ENCODE results near the gene JAM3. TPM values are rescaled to one million over a fixed set of nuclear protein-coding genes. Genes with fewer than 3 reads are reported as not detected.

Gene JAM3
- total and polyA plus RNA-seq, 2 of the 13 experiments (the other 11 are each of a cell fraction or from before 2014, with no cell fraction given): 0.98 to 2.8 TPM

DNA sequence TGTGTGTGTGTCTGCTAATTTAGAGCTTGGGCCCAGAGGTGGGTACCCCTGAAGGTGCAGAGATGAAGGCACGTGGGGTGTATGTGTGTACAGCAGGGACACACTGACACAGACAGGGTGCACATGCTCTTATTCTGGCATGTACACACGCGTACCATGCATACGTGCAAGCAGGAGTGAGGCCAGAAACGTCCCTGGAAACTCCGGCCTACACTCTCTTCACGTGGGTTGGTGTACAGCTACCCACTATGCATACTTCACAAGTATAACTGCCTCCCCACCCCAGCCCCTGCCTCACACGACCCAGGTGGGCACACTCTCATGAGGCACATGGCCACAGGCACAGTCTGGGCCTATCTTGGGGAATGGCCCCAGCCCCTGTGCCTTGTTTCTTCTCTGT lies 27.5 kb upstream of the JAM3 start:
- Histone ChIP-seq H3K9me3 (ENCODE audit: low read length) (no peaks in the 10 kb centered on the region), H3K36me3 (replicated peaks in 1 of 2; ENCODE audit: control insufficient read depth in 1 of 2, insufficient read depth in 2 of 2, low read length in 2 of 2) (no peaks in the 10 kb centered on the region), H3K27me3 (ENCODE audit: control insufficient read depth in 1 of 2, insufficient read depth in 2 of 2, low read length in 2 of 2) (peaks cover 20 to 72% of the 10 kb centered on the region in 2 experiments), H3K27ac (ENCODE audit: extremely low read length, insufficient read depth, low read length) (no peak overlapping the region), H3K4me2 (ENCODE audit: low read depth, low read length) (no peak overlapping the region), H3K79me2 (ENCODE audit: insufficient read depth, low read length) (no peaks in the 10 kb centered on the region), H3K4me3 (replicated peaks in 1 of 3; ENCODE audit: insufficient read depth in 1 of 3, low read depth in 2 of 3, low read length in 3 of 3) (no peak overlapping the region), H4K20me1 (ENCODE audit: insufficient read depth, low read length) (no peaks in the 10 kb centered on the region), H3K4me1 (ENCODE audit: insufficient read depth, low read length) (no peaks in the 10 kb centered on the region), H3K9ac (ENCODE audit: insufficient read depth, low read depth, low read length) (no peak overlapping the region), H2AFZ (ENCODE audit: low read length) (no peak overlapping the region)
- ChIA-PET POLR2A (no interaction called here), CTCF (ENCODE audit: low intra/inter-chr PET ratio, low total read pairs) (no interaction called here)
- DNase-seq (ENCODE audit: low spot score) (no peak), FAIRE-seq (no peak), ATAC-seq (no peak)
- intact Hi-C loops (cut with micrococcal nuclease; ENCODE audit: unreplicated experiment) (no loop called here), in situ Hi-C loops (cut with HindIII; ENCODE audit: extremely low pct_ligation_motif_present, low pct_unique_long_range_greater_than_20kb) (no loop called here)
- TF ChIP-seq ZNF274 (CRISPR knock-in tag; IDR thresholded peaks at IDR 0.05): no peak
- TF ChIP-seq, protein P1, sequence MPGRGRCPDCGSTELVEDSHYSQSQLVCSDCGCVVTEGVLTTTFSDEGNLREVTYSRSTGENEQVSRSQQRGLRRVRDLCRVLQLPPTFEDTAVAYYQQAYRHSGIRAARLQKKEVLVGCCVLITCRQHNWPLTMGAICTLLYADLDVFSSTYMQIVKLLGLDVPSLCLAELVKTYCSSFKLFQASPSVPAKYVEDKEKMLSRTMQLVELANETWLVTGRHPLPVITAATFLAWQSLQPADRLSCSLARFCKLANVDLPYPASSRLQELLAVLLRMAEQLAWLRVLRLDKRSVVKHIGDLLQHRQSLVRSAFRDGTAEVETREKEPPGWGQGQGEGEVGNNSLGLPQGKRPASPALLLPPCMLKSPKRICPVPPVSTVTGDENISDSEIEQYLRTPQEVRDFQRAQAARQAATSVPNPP (CRISPR knock-in tag; IDR thresholded peaks at IDR 0.05): no peak
- no peak for TF ChIP-seq SRSF1 (optimal IDR thresholded peaks at IDR 0.05; ENCODE audit: low read depth, low read length)
- TF ChIP-seq ZNF672 (CRISPR knock-in tag; IDR thresholded peaks at IDR 0.05): no peak
- 24% methylated on average over 8 of the region's 8 CpGs for WGBS (ENCODE audit: low lambda C conversion rate)
- BruUV-seq (replicated peaks): no TSS peak

- H4K20me1 ChIP-seq (ENCODE audit: insufficient read depth, low read length): no peaks in the 10 kb centered on the region
- BruUV-seq (replicated peaks): no TSS peak
- 21% methylated on average over 17 of the region's 30 CpGs for WGBS (ENCODE audit: low lambda C conversion rate)
- no peak overlapping the region for H3K27ac ChIP-seq (ENCODE audit: extremely low read length, insufficient read depth, low read length)
- FAIRE-seq (no peak), DNase-seq (ENCODE audit: low spot score) (no peak), ATAC-seq (no peak)
- peaks cover 20 to 79% of the 10 kb centered on the region in 2 experiments for H3K27me3 ChIP-seq (ENCODE audit: control insufficient read depth in 1 of 2, insufficient read depth in 2 of 2, low read length in 2 of 2)
- H3K4me3 ChIP-seq (replicated peaks in 1 of 3; ENCODE audit: insufficient read depth in 1 of 3, low read depth in 2 of 3, low read length in 3 of 3): no peak overlapping the region
- H3K9me3 ChIP-seq (ENCODE audit: low read length): no peaks in the 10 kb centered on the region
- H3K4me1 ChIP-seq (ENCODE audit: insufficient read depth, low read length): no peaks in the 10 kb centered on the region
- H3K79me2 ChIP-seq (ENCODE audit: insufficient read depth, low read length): no peaks in the 10 kb centered on the region
- in situ Hi-C loops (cut with HindIII; ENCODE audit: extremely low pct_ligation_motif_present, low pct_unique_long_range_greater_than_20kb): no loop called here
- intact Hi-C loops (cut with micrococcal nuclease; ENCODE audit: unreplicated experiment): no loop called here
- POLR2A ChIA-PET: no interaction called here
- no peak overlapping the region for H2AFZ ChIP-seq (ENCODE audit: low read length)
- no peaks in the 10 kb centered on the region for H3K36me3 ChIP-seq (replicated peaks in 1 of 2; ENCODE audit: control insufficient read depth in 1 of 2, insufficient read depth in 2 of 2, low read length in 2 of 2)
- no peak overlapping the region for H3K4me2 ChIP-seq (ENCODE audit: low read depth, low read length)
- CTCF ChIA-PET (ENCODE audit: low intra/inter-chr PET ratio, low total read pairs): no interaction called here
- no peak overlapping the region for H3K9ac ChIP-seq (ENCODE audit: insufficient read depth, low read depth, low read length)
- TF ChIP-seq ZNF737 (CRISPR knock-in tag; IDR thresholded peaks at IDR 0.05; ENCODE audit: borderline replicate concordance) (no peak), ZFAT (CRISPR knock-in tag; conservative IDR thresholded peaks at IDR 0.05) (no peak), JARID2 (CRISPR knock-in tag; IDR thresholded peaks at IDR 0.05; ENCODE audit: insufficient replicate concordance) (no peak), ZNF496 (CRISPR knock-in tag; IDR thresholded peaks at IDR 0.05; ENCODE audit: insufficient replicate concordance) (no peak), ARID4A (CRISPR knock-in tag; IDR thresholded peaks at IDR 0.05; ENCODE audit: borderline replicate concordance) (no peak), SAP130 (CRISPR knock-in tag; IDR thresholded peaks at IDR 0.05; ENCODE audit: low read depth) (no peak), TGIF2 (CRISPR knock-in tag; IDR thresholded peaks at IDR 0.05) (no peak), ZNF672 (CRISPR knock-in tag; IDR thresholded peaks at IDR 0.05) (no peak), SRY (CRISPR knock-in tag; IDR thresholded peaks at IDR 0.05) (no peak), ZNF367 (CRISPR knock-in tag; IDR thresholded peaks at IDR 0.05; ENCODE audit: borderline replicate concordance) (no peak)
These were observed 26.8 kb upstream of the JAM3 start for GRCh38 chr11:134041791-134042696.
